Cardiac septum (tissue), 1 donor: ENCODE data around the gene CCNJ. TPM values are rescaled to one million over a fixed set of nuclear protein-coding genes. Genes with fewer than 3 reads are reported as not detected.
A peak's percentile ranks its signal among the peaks of the same experiment; 100 is the strongest.

ENCODE experiments used
- DNase-seq: peaks from one replicate; pipeline ENCODE4 v3.0.0-alpha.2; 2020; ENCODE audit warnings: low spot score
- intact Hi-C: fragments of 100-400 bp; cut with DNase I; formaldehyde crosslinking; loops from one replicate; pipeline ENCODE4 v1.14.0; 2022
- total RNA-seq: library from RNA; stranded (reverse); fragmentation: NEBNext Ultra II Directional; extraction: Animal tissue kit (Norgen Biotek cat#: 25700); gene quantifications from one replicate; pipeline ENCODE4 v1.2.1, GENCODE V29; 2021
- donor health status: DM: no; HTN: no; CAD: no.

CCNJ gene
- total RNA-seq, 1 donor from 2014 or later = 3.4 TPM

GRCh38 chr10:96049340-96049739 lies 6.0 kb downstream of the CCNJ start:
- intact Hi-C loops = no loop called here
- no peak for DNase-seq

GRCh38 chr10:96053985-96054384 lies 10.6 kb downstream of the CCNJ start:
- intact Hi-C loops = no loop called here
- no peak for DNase-seq

GRCh38 chr10:96056787-96057186 lies 13.4 kb downstream of the CCNJ start:
- DNase-seq = no peak
- intact Hi-C loops = no loop called here

- DNase-seq = no peak
- intact Hi-C loops = no loop called here
These were observed 17.8 kb downstream of the CCNJ start for GRCh38 chr10:96061232-96061631.

GRCh38 chr10:96072674-96073073 lies 29.3 kb downstream of the CCNJ start:
- no peak for DNase-seq
- intact Hi-C loops = no loop called here

GRCh38 chr10:96073722-96074121 lies 30.3 kb downstream of the CCNJ start:
- DNase-seq = no peak
- intact Hi-C loops = no loop called here

- intact Hi-C loops = no loop called here
These were observed 31.4 kb downstream of the CCNJ start for GRCh38 chr10:96074776-96075175.

GRCh38 chr10:96075977-96076376 lies 32.6 kb downstream of the CCNJ start:
- no peak for DNase-seq
- intact Hi-C loops = no loop called here

More at GRCh38 chr10:96074776-96075175, 31.4 kb downstream of the CCNJ start:
- DNase-seq = no peak

- DNase-seq = no peak
- intact Hi-C loops = no loop called here
These were observed 33.8 kb downstream of the CCNJ start for GRCh38 chr10:96077156-96077555.

- no peak for DNase-seq
- intact Hi-C loops = no loop called here
These were observed 38.8 kb downstream of the CCNJ start for GRCh38 chr10:96082153-96082552.

GRCh38 chr10:96082748-96083147 lies 39.4 kb downstream of the CCNJ start:
- DNase-seq = no peak
- intact Hi-C loops = no loop called here

GRCh38 chr10:96089116-96089515 lies 45.7 kb downstream of the CCNJ start:
- DNase-seq = no peak
- intact Hi-C loops = no loop called here

GRCh38 chr10:96089670-96090462 lies 46.5 kb downstream of the CCNJ start:
- intact Hi-C loops = loop anchor here (1.0 kb wide), 1 partner anchor 40 kb away; the partner anchor contains the start of gene ZNF518A
- peak; percentile 94 for DNase-seq

GRCh38 chr10:96090463-96090800 lies 47.0 kb downstream of the CCNJ start:
- DNase-seq = no peak
- intact Hi-C loops = loop anchor here (1.0 kb wide), 1 partner anchor 40 kb away; the partner anchor contains the start of gene ZNF518A

- no peak for DNase-seq
- intact Hi-C loops = no loop called here
These were observed 49.8 kb downstream of the CCNJ start for GRCh38 chr10:96092999-96093767.

- intact Hi-C loops = no loop called here
- no peak for DNase-seq
These were observed 50.6 kb downstream of the CCNJ start for GRCh38 chr10:96093948-96094347.

- intact Hi-C loops = no loop called here
- no peak for DNase-seq
These were observed 53.6 kb downstream of the CCNJ start for GRCh38 chr10:96096958-96097357.

GRCh38 chr10:96097865-96098264 lies 54.5 kb downstream of the CCNJ start:
- intact Hi-C loops = no loop called here

GRCh38 chr10:96107623-96108038 lies 64.2 kb downstream of the CCNJ start:
- DNase-seq = no peak
- intact Hi-C loops = no loop called here

More at GRCh38 chr10:96097865-96098264, 54.5 kb downstream of the CCNJ start:
- DNase-seq = no peak
